Measurements from ENCODE around the gene HSD17B12. TPM values are rescaled to one million over a fixed set of nuclear protein-coding genes. Genes with fewer than 3 reads are reported as not detected.
A peak's percentile ranks its signal among the peaks of the same experiment; 100 is the strongest.

Gene HSD17B12
- total RNA-seq, 1 experiment from 2014 or later: 110 TPM

- DNase-seq (ENCODE audit: low read depth): peak; percentile 7
Measured at GRCh38 chr11:43687120-43687791, 6.7 kb downstream of the HSD17B12 start.

- no peak for DNase-seq (ENCODE audit: low read depth)
Measured at GRCh38 chr11:43688394-43688793, 7.9 kb downstream of the HSD17B12 start.

GRCh38 chr11:43689167-43689566, 8.6 kb downstream of the HSD17B12 start:
- DNase-seq (ENCODE audit: low read depth): no peak

- DNase-seq (ENCODE audit: low read depth): no peak
Measured at GRCh38 chr11:43690929-43691725, 10.6 kb downstream of the HSD17B12 start.

- DNase-seq (ENCODE audit: low read depth): no peak
Measured at GRCh38 chr11:43691806-43692205, 11.3 kb downstream of the HSD17B12 start.

- no peak for DNase-seq (ENCODE audit: low read depth)
Measured at GRCh38 chr11:43693069-43693468, 12.5 kb downstream of the HSD17B12 start.

GRCh38 chr11:43693731-43694130, 13.2 kb downstream of the HSD17B12 start:
- DNase-seq (ENCODE audit: low read depth): no peak

- no peak for DNase-seq (ENCODE audit: low read depth)
Measured at GRCh38 chr11:43694477-43694876, 13.9 kb downstream of the HSD17B12 start.

- peak; percentile 27 for DNase-seq (ENCODE audit: low read depth)
Measured at GRCh38 chr11:43697679-43698078, 17.1 kb downstream of the HSD17B12 start.

GRCh38 chr11:43699870-43700269, 19.3 kb downstream of the HSD17B12 start:
- DNase-seq (ENCODE audit: low read depth): no peak

GRCh38 chr11:43706631-43707030, 26.1 kb downstream of the HSD17B12 start:
- DNase-seq (ENCODE audit: low read depth): no peak

- DNase-seq (ENCODE audit: low read depth): no peak
Measured at GRCh38 chr11:43708776-43709175, 28.2 kb downstream of the HSD17B12 start.

- DNase-seq (ENCODE audit: low read depth): no peak
Measured at GRCh38 chr11:43709689-43710088, 29.2 kb downstream of the HSD17B12 start.

- DNase-seq (ENCODE audit: low read depth): no peak
Measured at GRCh38 chr11:43712676-43713075, 32.1 kb downstream of the HSD17B12 start.

GRCh38 chr11:43718373-43718772, 37.8 kb downstream of the HSD17B12 start:
- DNase-seq (ENCODE audit: low read depth): no peak

- no peak for DNase-seq (ENCODE audit: low read depth)
Measured at GRCh38 chr11:43723617-43724016, 43.1 kb downstream of the HSD17B12 start.

- DNase-seq (ENCODE audit: low read depth): no peak
Measured at GRCh38 chr11:43732225-43732624, 51.7 kb downstream of the HSD17B12 start.

GRCh38 chr11:43734256-43734655, 53.7 kb downstream of the HSD17B12 start:
- DNase-seq (ENCODE audit: low read depth): no peak

- DNase-seq (ENCODE audit: low read depth): no peak
Measured at GRCh38 chr11:43735115-43735514, 54.6 kb downstream of the HSD17B12 start.

- DNase-seq (ENCODE audit: low read depth): peak; percentile 89
Measured at GRCh38 chr11:43735961-43736360, 55.4 kb downstream of the HSD17B12 start.

- peak; percentile 72 for DNase-seq (ENCODE audit: low read depth)
Measured at GRCh38 chr11:43736502-43737200, 56.1 kb downstream of the HSD17B12 start.

- DNase-seq (ENCODE audit: low read depth): no peak
Measured at GRCh38 chr11:43737201-43737590, 56.7 kb downstream of the HSD17B12 start.
